Measurements from ENCODE around the gene TSC22D3.
"Not testable (repeated sequence)": the region's sequence is repeated elsewhere in the genome, so short reads cannot be mapped to it uniquely, and the experiment has no call there.

Gene TSC22D3

DNA sequence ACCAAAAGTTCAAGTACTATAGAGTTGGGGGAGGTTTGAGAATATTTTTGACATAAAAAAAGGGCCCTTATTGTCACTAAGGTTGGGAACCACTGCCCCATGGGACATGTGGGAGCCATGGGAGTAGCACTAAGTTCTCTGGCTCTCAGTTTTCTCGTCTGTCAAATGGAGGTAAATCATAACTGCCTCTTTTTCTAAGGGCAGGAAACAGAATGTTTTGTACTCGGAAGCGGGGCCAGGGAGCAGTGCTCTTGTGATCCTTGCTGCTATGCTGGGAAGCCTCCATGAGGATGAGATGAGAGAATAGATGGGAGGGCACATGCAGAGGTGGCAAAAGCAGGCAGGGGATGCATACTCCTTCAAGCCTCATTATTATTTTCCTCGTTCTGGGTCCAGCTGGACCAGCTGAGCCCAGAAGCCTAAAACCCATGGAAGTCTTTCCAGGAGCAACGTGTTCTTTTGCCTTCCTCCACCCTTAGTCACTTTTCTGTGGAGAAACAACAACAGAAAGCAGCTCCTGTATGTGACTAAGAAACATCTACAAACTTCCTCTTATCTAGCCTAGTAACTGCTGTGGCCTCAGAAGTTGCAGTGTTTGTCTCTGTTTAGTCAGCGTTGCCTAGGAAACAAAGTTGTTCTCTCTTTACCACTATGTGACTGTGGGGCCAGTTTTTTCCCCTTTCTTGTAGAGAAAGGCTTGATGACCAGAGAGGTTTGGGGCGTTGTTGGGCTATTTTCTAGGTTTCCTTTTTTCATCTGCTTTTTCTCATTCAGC is 64.8 kb downstream of the TSC22D3 start:
- peak; percentile 95 for DNase-seq

DNA sequence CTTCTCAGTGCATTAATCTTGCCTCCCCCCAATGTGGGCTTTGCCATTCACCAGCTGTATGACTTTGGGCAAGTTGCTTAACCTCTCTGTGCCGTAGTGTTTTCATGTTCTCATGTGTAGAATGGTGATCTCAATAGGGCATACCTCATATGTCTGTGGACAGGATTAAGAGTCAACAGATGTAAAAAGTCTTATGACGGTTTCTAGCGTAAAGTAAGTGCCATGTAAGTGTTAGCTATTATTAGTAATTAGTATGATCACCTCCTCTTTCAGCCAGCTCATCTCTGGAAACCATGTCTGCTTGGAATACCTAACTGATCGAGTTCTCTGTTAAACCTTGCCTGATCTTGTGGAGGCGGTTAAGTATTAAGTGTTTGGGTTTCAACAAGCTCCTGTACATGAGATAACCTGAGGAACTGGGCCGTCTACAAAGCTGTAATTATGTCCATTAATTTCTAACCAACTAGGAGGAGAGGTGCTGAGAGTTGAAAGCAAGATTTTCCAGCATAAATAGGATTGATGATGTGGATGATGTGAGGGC is 66.3 kb downstream of the TSC22D3 start:
- DNase-seq, result no peak

DNA sequence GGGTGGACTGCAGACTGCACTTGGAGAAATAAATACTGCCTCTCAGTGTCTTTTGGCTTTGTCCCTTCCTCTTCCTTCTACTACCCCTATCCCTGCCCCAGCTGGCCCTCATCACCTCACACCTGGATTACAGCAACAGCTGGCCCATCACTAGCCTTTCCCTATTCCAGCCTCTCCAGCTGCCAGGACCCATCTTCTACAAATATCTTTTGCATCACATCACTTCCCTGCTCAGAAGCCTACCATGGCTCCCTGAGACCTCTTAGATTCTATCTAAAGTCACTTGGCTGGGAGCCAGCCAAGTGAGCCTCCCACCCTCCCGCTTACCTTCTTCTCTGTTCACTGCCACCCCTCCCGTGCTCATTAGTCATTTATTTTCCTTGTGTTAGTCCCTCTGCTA is 66.8 kb downstream of the TSC22D3 start:
- no peak for DNase-seq

DNA sequence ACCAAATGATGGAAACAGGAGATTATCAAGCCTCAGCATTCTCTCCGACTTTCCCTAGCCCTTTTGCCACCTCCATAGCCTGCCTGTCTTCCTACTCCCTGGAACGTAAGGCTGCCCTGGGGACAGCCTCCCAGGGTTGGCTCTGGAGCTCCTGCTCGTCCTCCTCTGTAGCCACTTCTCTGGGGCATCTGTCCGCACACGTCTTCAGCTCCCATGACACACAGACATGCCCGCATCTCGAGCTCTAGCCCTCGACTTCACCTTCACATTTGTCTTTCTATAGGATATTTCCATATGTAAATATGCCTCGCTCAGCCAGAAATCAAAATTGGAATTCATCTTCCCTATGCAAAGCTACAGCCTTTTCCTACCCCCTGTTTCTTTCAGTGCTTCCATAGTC is 67.7 kb downstream of the TSC22D3 start:
- no peak for DNase-seq

DNA sequence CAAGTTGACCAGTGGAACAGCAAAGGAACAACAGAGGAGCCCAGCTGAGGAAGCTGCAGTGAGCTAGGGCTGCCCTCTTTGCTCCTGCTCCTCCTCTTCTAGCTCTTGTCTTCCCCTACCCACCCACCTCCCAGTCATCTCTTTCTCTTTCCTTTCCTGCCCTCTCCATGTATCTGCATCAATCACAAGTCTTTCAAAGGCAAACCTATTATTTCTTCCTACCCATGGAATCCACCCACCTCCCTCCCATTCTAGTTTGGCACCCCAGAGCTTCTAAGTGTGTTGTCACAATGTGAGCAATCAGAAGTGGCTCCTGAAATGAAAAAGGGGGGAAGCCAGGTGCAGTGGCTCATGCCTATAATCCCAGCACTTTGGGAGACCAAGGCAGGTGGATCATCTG is 69.3 kb downstream of the TSC22D3 start:
- DNase-seq, result no peak

DNA sequence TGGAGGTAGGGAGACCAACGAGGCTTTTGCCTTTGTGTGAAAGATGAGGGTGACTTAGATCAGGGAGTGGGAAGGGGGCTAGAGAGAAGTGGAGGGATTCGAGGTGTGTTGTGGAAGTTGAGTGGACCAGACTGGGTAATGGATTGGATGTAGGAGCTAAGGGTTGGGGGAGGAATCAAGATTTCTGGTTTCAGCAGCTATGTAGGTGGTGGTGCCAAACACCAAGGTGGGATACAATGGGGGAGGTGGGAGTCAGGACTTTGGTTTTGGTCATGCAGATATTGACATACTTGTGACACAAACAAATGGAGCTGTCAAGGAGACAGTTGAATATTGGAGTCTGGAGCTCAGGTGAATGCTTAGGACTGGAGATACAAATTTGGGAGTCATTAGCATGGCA is 71.0 kb downstream of the TSC22D3 start:
- no peak for DNase-seq

DNA sequence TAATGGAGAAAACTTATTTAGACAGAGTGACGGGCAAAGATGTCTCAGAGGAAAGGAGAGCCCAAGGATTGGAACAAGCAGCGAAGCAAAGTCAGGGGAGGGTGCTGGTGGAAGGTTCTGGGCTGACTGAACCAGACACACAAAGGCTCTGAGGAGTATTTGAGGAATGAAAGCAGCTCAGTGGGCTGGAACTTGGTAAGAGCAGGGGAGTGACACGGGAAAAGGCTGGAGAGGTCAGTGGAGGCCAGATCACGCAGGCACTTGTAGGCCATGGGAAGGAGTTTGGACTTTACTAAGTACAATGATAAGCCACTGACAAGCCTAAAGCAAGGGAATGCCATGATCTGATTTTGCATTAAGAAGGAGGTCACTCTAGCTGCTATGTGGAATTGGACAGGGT is 71.4 kb downstream of the TSC22D3 start:
- DNase-seq, result no peak

DNA sequence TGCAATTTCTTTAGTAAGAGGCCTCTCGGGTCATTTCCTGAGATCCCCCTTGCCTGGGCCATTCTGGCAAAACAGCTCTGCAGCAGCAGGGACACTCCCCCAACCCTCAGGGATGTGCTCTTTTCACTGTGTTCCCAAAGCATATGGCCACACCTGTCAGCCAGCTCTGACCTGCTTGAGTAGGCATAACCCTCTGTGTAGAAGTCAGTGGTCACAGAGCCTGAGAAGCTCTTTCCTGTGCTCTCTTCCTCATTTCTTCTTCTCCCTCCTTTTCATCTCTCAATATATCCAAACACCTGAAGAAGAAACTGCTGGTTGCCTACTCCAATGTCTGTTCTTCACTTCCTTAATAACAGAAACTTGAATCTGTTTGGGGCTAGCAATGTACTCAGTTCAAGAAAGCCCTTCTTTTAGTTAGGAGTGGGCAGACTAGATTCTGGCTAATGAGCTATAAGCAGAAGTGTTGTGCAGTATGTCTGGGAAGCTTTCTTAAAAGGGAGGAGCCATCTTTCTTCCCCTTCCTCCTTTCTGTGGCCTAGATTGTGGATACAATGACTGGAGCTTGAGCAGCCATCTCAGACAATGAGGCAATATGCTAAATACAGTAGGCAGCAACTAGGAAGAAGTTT is 74.0 kb downstream of the TSC22D3 start:
- peak; percentile 51 for DNase-seq

DNA sequence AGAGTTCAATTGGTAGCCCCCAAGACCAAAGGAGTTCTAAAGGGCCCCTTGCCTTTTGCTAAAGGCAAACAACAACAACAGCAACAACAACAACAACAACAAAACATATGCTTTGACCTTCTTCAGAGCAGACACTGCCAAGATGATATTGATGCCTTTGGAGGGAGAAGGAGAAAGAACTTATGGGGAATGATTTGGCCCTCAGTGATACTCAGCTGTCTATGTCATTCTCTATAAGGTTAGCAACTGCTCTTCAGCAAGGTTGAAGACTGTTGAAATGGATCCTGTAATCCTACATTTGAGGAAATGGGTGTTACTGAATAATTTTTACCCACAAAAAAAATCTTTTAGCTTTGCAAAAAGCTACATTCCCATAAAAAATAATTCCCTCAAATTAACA is 74.8 kb downstream of the TSC22D3 start:
- no peak for DNase-seq

DNA sequence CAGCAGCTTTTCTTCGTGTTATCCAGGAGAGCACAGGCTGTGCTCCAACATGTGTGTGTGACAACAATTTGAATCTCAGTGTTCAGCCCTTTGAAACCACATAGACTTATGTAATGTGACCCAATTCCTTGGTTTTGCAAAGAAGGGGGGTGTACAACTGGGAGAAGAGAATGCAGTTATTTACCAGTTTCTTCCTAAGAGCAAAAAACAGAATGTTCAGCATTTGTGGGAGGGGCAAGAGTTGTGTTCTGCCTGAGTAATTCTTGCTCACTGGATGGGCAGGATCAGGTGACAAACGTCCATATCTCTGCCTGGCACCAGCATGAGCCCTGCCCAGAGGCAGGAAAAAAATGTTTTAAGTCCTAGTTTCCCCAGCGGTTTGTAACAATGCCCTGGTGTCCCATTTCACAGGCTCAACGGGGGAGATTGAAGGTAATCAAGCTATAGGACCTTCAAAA is 75.2 kb downstream of the TSC22D3 start:
- peak; percentile 79 for DNase-seq

DNA sequence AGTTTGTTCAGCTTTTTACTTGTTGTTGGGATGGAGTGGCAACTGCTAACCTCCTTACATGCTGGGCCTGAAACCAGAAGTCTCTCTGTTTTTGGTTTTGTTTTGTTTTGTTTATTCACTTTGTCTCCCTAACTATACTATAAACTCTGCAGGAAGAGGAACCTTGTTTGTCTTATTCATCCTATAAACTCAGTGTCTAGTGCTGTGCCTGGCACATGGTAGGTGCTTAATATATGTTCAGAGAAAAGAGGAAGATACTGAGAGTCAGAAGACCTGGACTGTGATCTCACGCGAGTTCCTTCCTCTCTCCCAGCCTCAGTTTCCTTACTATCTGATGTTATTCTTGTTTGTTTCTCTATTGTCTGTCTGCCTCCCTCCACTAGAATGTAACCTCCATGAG is 76.0 kb downstream of the TSC22D3 start:
- no peak for DNase-seq

DNA sequence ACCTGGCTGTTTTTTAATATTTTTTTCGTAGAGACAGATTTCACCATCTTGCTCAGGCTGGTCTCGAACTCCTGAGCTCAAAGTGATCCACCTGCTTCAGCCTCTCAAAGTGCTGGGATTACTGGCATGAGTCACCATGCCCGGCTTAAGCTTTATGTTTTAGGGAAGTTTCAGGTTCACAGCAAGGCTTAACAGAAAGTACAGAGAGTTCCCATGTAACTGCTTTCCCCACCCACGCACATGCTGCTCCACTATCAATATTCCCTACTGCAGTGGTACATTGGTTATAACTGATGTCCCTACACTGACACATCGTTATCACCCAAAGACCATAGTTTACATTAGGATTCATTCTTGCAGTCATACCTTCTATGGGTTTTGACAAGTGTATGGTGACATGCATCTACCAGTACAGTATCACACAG is 84.6 kb downstream of the TSC22D3 start:
- DNase-seq, result peak; percentile 21

DNA sequence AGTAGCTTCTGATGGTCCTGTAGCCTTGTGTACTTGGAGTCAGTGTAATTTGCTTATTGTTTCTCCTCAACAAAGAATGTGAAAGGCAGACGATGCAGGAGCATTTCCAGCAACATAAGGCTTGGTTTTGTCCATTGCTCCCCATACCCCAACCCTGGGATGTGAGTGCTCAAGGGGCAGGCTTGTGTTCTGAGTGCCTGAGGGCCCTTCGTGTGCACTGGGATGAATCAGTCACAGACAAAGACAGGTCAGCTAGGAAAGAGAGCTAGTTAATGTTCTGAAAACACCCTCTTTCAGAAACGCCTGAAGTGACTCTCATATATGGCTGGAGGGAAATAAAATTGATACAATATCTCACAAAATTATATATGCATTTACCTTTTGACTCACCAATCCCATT is 88.1 kb downstream of the TSC22D3 start:
- no peak for DNase-seq

DNA sequence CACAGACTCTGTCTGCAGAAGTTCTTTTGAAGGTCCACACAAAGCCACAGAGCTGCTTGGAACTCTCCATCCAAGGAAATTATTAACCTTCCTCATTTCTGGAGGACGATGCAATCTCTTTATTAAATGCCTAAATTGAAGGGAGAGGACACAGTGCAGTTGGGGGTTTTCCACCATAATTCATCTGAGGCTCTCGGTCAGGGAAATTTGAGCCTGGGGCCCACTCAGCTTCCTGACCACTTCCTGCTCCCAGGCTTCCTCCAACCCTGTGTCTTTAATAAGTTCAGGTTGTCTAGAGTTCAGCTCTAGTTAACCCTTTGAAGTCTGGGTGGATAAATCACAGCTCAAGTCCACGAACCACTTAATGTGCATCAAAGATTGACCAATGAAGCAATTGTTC is 88.8 kb downstream of the TSC22D3 start:
- no peak for DNase-seq

DNA sequence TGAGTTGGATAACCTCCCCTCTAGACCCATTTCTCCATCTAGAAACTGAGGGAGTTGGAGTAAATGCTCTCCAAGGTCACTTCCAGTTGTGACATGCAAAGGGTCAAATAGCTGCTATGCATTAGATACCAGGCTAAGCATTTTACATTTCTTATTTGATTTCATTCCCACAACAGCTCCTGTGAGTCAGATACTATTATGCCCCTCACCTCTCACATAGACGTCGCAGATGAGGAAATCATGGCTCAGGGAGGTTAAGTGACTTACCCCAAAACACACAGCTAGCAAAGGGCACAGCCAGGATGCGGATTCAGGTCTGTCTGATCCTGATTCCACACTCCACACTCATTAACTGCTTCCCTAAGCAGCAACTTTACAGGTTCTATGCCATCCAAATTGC is 89.6 kb downstream of the TSC22D3 start:
- no peak for DNase-seq

DNA sequence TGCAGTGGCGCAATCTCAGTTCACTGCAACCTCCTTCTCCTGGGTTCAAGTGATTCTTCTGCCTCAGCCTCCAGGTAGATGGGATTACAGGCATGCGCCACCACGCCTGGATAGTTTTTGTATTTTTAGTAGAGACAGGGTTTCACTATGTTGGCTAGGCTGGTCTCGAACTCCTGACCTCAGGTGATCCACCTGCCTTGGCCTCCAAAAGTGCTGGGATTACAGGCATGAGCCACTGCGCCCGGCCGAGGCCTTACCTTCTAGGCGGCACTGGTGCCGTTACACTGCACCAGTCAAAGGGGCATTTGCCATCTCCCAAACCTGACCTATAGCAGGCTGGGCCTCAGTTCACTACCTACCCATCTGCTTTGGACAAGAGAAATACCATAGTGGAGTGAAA is 90.0 kb downstream of the TSC22D3 start:
- DNase-seq, result not testable (repeated sequence)

DNA sequence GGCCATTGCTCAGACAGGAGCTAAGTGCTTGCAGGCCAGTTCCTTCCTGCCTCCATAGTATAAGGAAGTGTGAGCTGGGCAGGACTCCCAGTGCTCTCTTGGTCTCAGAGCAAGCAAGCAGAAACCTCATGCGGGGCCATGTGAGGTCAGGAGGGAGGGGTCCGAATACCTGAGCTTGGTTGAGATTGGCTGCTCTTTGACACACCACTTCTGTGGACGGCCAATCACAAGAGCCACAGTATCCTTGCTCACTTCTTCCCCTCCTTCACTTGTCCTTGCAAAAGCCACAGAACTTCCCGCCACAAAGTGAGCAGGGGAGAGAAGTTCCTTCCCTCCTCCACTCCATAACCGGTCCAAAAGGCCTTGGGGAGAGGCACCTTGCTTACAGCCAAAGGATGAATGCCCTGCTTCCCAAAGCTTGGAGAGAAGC is 90.6 kb downstream of the TSC22D3 start:
- peak; percentile 93 for DNase-seq

DNA sequence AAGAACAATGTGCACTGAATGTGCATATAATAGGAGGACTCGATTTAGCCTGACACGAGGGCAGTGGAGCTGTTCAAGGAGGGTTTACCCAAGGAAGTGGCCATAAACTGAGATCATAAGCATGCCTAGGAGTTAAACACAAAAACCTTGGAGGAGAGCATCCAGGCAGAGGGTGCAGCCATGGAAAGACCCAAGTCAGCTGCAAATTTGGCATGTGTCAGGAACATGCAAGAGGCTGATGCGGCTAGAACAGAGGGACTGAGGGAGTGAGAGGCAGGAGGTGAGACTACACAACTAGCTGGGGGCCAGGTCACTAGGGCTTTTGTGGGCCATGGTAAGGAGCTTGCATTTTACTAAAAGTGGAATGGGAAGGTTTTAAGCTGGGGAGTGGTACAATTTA is 91.7 kb downstream of the TSC22D3 start:
- no peak for DNase-seq

DNA sequence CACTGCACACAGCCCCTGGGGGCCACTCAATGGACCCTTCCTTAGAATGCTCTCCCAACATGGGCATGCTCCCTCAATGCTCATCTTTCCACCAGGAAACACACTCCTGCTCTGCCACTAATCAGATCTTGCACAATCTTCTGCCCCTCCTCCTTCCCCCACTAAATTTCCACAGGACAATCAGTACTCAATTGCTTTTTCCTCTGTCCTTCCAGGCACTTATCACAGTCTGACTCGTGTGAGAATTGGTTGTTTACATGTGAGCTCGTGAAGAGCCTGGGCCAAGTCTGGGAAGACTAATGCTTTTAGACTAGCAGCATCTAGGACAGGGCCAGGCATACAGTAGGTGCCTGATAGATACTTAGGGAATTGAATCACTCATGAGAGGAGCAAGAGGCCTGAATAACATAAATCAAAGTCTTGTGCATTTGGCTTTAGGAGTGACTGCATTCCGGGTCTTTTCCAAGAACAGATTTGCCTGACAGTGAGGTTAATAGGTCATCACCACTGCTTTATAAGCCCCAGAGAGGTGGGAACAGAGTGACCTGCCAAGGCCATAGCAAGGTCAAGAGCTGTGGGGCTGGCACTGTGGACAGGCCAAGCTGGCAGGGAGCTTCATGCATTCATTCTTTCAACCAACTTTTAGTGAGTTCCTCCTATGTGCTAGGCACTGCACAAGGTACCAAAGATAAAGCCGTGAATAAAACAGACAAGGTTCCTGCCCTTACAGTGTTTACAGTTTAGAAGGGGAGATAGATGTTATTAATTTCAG is 92.3 kb downstream of the TSC22D3 start:
- no peak for DNase-seq

DNA sequence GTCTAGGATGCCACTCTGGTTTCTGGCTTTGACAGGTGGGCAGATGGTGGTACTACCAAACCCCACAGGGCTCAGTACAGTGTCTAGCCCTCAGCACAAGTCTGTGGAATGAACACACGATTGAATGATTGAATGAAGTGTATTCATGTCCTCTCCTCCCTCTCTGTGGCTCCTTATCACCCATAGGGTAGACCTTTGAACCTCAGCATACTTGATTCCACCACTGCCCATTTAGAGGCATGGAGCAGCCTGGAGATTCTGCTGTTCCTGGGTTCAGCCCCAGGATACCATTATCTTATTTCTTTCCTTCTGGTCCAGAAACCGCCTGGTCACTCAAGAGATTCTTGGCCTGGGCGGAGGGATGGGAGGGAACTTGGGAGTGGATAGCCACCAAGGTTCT is 93.3 kb downstream of the TSC22D3 start:
- no peak for DNase-seq

DNA sequence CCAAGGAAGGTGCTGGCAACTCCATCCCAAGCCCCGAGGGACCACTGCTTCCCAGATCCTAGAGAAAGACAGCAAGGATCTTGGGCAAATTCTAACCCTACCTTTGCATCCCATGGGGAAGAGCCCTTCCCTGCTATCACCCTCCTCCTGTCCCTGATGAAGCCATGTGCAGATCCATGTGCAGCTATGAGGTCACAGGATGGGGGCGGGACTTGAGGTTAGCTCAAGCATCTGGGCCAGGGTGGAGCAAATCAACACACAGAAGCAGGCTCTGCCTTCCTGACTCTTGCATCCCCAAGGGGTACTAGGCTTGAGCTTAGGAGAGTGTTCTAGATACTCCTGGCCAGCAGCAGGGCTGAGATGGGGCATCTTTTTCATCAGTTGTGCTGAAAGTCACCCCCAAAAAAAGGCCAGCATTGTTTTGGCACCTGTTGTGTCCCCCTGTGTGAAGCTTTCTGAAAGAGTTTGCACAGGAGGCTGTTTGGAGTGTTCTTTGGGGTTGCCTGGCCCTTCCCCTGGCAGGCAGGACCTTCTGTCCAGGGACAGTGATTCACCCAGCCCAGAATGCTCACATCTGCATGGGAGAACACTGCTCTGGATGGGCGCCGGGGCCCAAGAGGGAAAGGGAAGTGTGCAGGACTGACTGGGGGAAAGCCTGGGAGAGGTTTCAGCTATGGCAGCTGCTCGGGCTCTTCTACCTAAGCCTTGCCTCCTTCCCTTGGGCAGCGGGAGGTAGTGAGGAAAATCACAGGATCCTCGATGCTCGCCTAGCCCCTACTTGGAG is 96.4 kb downstream of the TSC22D3 start:
- peak; percentile 91 for DNase-seq

DNA sequence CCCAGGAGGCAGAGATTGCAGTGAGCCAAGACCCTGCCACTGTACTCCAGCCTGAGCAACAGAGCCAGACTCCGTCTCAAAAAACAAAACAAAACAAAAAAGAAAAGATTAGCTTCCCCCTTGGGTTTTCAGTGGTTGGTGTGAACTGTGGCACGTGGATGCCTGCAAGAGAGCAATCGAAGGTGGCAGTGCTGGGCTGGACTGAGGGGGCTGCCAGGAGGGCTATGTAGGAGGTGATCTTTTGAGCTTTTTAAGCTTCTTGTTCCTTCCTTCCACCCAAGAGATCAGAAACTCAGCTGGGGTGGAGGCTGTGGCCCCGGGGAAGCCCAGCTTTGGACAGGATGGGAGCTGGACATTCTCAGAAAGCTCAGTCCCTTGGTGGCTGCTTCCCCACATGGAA is 97.7 kb downstream of the TSC22D3 start:
- DNase-seq, result no peak

DNA sequence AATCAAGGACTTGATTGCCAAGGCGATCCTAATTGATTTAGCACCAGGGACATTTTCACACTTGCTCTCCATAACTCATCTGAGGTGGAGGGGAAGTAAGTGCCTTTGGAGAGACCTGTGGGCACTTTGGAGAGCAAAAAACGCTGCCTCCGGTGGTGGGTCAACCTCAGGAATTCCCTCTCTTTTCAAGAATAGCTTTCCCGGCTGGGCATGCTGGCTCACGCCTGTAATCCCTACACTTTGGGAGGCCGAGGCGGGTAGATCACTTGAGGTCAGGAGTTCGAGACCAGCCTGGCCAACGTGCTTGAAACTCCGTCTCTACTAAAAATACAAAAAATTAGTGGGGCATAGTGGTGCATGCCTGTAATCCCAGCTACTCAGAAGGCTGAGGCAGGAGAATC is 98.1 kb downstream of the TSC22D3 start:
- DNase-seq, result peak; percentile 30
